GOT3 (cell line): ENCODE results near the gene MCUB.
"Not testable (repeated sequence)": the region's sequence is repeated elsewhere in the genome, so short reads cannot be mapped to it uniquely, and the experiment has no call there.

ENCODE experiments used
- DNase-seq: peaks from one replicate; lab custom pipeline; 2025; ENCODE audit warnings: mixed read lengths; lab: John Stamatoyannopoulos, UW

The MCUB gene

DNA sequence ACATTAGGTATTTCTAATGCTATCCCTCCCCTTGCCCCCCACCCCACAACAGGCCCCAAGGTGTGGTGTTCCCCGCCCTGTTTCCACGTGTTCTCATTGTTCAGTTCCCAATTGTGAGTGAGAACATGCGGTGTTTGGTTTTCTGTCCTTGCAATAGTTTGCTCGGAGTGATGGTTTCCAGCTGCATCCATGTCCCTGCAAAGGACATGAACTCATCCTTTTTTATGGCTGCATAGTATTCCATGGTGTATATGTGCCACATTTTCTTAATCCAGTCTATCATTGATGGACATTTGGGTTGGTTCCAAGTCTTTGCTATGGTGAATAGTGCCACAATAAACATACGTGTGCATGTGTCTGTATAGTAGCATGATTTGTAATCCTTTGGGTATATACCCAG lies 20.0 kb downstream of the MCUB start:
- not testable (repeated sequence) for DNase-seq

DNA sequence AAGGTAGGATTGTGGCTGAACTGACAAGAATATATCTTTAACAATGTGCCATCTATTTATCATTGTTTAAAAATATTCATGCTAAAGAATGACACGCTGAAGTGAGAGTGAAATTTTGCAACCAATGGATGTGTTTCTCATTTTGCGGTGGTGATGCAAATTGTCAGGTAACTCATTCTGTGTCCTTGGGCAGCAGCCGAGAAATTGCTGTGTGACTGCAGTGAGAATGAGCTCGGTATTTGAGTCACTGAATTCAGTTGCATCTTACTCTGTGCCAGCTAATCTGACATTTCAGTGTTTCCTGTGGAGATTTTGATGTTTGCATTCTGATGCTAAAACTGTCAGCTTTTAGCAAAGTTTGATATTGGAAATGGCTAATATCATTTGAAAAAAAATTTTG lies 28.1 kb downstream of the MCUB start:
- no peak for DNase-seq

GRCh38 chr4:109589119-109589518 lies 29.1 kb downstream of the MCUB start:
- no peak for DNase-seq

- no peak for DNase-seq
Observed at GRCh38 chr4:109589605-109590004, 29.6 kb downstream of the MCUB start.

DNA sequence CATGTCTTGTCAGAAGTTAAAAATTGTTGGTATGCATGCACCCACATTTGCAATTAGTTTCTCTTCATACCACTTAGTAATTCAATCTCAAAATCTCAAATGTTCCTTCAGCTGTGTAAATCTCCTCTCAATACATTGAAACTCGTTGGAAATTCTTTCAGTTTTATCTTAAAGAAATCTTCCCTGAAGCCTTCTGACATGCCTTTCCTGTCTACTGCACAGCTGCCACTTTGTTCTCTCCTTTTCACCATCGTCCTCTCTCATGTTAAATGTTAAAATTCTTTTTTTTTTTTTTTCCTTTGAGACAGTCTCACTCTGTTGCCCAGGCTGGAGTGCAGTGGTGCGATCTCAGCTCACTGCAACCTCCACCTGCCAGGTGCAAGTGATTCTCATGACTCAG lies 30.9 kb downstream of the MCUB start:
- no peak for DNase-seq

GRCh38 chr4:109592367-109592766 lies 32.3 kb downstream of the MCUB start:
- DNase-seq, result no peak

- not testable (repeated sequence) for DNase-seq
Observed at GRCh38 chr4:109595123-109595522, 35.1 kb downstream of the MCUB start.

- not testable (repeated sequence) for DNase-seq
Observed at GRCh38 chr4:109596420-109597085, 36.5 kb downstream of the MCUB start.

- no peak for DNase-seq
Observed at GRCh38 chr4:109599046-109599652, 39.1 kb downstream of the MCUB start.

- no peak for DNase-seq
Observed at GRCh38 chr4:109600431-109600830, 40.4 kb downstream of the MCUB start.

DNA sequence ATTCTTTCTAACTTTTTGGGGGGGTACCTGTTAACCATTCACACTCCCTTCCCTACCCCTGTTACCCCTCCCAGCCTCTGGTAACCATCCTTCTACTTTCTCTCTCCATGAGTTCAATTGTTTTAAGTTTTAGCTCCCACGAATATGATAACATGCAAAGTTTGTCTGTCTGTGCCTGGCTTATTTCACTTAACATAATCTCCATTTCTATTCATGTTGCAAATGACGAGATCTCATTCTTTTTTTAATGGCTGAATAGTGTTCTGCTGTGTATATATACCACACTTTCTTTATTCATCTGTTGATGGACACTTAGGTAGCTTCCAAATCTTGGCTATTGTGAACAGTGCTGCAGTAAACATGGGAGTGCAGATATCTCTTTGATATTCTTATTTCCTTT lies 41.3 kb downstream of the MCUB start:
- DNase-seq, result no peak

- no peak for DNase-seq
Observed at GRCh38 chr4:109607976-109608375, 47.9 kb downstream of the MCUB start.

DNA sequence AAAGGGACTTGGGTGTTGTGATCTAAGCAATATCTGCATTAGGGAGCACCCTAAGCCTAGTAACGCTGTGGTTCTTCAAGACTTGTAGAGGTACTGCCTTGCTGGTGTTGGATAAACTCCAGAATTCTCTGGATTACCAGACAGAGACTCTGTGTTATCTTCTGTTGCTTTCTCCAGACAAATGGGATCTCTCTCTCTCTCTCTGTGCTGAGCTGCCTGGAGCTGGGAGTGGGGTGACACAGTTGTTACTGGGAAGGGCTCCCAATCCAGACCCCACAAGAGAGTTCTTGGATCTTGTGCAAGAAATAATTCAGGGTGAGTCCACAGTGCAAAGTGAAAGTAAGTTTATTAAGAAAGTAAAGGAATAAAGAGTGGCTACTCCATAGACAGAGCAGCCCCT lies 48.8 kb downstream of the MCUB start:
- no peak for DNase-seq

DNA sequence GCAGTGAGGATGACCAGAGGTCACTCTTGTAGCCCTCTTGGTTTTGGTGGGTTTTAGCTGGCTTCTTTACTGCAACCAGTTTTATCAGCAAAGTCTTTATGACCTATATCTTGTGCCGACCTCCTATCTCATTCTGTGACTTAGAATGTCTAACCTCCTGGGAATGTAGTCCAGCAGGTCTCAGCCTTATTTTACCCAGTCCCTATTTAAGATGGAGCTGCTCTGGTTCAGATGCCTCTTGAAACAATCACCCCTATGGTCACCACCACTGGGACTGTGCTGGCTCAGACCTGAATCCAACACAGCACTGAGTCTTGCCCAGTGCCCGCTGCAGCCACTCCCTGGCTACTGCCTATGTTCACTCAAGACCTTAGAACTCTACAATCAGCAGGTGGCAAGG lies 49.4 kb downstream of the MCUB start:
- no peak for DNase-seq

- DNase-seq, result no peak
Observed at GRCh38 chr4:109610489-109610888, 50.4 kb downstream of the MCUB start.

GRCh38 chr4:109611045-109611646 lies 51.1 kb downstream of the MCUB start:
- DNase-seq, result no peak

DNA sequence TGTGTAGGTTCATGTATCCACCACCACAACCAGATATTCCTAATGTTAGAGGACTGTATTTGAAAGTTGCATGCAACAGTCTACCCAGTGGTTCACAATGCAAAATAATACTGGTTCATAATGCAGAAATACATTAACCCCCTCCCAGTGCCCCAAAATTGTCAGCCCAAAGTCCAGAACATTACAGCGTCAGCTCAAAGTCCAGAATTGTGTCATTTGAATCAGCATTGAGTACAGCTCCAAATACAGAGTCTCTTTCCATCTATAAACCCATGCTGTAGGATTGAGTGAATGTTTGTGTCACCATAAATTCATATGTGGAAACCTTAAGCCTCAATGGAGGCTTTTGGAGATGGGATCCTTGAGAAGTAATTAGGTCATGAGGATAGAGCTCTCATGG lies 54.0 kb downstream of the MCUB start:
- no peak for DNase-seq

DNA sequence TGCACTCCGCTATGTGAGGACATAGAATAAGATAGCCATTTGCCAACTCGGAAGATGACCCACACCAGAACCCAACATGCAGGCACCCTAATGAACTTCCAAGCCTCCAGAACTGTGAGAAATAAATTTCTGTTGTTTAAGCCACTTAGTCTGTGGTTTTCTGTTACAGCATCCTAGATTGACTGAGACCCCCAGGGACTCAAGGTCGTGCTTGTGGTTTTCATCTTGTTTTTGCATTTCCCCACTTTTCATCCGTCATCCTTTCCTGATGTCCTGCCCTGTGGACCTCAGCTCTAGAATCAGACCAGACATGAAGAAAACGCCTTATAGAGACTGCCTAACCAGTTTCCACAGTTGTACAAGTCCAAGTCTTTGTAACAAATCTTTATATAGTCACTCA lies 54.4 kb downstream of the MCUB start:
- no peak for DNase-seq

DNA sequence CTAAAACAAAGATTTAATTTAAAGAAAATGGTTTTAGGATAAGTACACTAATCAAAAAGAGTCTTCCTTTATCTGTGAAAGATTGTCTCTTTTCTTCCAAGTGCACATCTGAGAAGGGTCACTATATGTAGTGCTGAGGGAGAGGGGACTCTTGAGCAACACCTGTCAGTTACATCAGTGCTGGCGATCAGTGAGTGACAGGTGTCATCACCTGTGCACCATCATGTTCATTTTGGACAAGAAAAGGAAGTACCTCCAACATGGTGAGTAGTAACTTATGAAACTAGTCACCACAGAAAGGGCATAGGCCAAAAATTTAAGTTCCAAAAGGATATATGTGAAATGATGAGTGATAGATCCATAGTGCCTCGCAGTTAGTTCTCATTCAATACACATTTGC lies 55.7 kb downstream of the MCUB start:
- DNase-seq, result no peak

GRCh38 chr4:109616243-109616642 lies 56.2 kb downstream of the MCUB start:
- DNase-seq, result no peak

DNA sequence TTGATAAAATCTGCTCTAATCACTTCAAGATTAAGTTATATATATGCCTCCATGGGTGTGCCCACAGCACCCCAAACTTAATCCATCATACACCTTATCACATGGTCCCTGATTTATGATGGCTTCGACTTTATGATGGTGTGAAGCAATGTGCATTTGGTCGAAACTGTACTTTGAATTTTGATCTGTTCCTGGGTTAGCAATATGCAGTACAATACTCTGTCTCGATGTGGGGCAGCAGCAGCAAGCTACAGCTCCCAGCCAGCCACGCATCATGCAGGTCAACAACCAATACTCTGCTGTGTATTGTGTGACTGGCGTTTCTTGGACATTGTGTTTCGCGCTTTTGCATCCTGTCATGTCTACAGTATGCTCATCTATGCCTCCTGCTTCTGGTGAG lies 62.6 kb downstream of the MCUB start:
- no peak for DNase-seq

DNA sequence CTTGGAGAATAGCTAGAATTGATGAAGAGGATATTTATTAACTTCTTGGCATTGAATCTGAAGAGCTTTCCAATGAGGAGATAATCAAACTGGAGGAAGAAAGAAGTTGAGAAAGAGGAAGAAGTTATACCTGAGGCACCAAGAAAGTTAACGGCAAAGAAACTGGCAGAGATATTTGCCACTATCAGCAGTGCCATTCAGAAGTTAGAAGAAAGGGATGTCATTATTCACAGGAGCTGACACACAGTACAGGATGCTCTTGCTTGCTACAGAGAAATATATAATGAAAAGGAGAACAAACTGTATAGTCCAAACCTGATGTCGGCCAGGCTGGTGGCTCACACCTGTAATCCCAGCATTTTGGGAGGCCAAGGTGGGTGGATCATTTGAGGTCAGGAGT lies 64.5 kb downstream of the MCUB start:
- DNase-seq, result no peak

GRCh38 chr4:109627361-109627760 lies 67.3 kb downstream of the MCUB start:
- DNase-seq, result no peak

- DNase-seq, result no peak
Observed at GRCh38 chr4:109629775-109630174, 69.7 kb downstream of the MCUB start.
